ENCODE measurements around the gene NOL4L. TPM values are rescaled to one million over a fixed set of nuclear protein-coding genes. Genes with fewer than 3 reads are reported as not detected.
A peak's percentile ranks its signal among the peaks of the same experiment; 100 is the strongest.
"Not testable (repeated sequence)": the region's sequence is repeated elsewhere in the genome, so short reads cannot be mapped to it uniquely, and the experiment has no call there.

The NOL4L gene
- total RNA-seq, 1 donor from 2014 or later, result 3.5 TPM

DNA sequence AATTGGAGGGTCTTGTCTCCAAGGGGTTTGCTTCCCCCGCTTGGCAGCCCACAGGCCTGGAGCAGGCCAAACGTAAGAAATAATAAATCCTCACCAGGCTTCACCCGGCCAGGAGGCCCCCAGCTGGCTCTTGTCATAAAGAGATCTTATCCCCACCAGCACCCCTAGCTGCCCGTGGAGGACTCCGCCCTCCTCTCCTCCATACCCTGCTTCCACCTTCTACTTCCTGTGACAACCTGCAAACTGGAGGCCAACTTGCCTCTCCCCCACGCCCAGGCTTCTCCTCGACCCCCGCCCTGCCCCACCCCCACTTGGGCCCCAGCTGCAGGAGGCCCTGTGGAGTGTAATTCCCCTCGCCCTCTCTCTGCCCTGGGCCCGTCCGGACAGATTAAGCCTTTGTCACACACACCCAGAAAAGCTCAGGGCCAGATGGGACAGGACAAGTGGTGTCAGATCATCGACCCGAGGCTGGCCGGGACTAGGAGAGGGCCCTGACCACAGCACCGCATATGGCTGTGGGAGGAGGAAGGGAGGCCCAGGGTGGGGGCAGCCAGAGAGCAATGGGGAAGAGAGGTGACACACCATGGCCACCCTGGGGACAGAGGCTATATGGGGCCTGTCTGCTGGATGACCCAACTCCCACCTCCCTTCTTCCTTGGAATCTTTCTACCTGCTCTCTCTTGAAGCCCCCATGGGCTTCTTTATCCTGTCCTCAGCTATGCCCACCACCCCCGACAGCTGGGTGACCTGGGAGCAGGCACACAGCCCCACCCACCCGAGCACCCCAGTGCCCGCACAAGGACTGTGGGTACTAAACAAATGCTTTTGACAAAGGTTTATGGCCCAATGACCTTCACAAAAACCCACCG, 3.9 kb downstream of the NOL4L start:
- DNase-seq (no peak), ATAC-seq (ENCODE audit: poor library complexity) (no peak)
- intact Hi-C loops (cut with DNase I), result no loop called here

DNA sequence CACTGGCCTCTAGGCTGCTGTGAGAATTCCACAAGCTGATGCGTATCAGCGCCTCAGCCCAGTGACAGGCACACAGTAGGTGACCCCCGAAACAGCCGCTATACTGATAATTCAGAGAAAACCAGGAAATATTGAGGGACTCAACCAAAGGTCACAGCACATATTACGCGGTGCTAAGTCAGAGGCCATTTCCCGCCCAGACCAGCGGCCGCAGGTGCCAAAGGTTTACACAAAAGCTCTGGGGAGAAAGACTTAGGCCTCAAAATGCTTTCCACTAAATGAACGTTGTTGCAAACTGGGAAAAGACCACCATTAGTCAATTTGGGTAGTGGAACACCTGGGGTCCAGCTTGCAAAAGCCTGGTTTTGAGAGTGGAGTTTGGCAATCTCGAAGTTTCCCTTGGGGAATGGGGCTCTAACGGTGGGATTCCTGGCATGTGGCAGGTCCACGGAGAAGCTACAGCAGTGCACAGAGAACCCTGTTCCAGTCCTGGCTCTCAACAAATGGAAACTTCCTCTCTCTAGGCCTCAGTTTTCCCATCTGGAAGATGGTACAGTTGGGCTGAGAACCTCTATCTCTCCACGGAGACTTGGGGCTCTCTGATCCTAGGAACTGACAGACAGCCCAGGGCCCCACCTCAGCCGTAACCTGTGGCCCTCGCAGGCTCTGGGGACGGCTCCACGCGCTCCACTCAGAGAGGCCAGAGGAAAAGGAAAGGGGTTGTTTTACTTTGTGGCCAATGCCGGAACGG, 4.7 kb downstream of the NOL4L start:
- DNase-seq, result no peak
- intact Hi-C loops (cut with DNase I), result no loop called here
- no peak for ATAC-seq (ENCODE audit: poor library complexity)

DNA sequence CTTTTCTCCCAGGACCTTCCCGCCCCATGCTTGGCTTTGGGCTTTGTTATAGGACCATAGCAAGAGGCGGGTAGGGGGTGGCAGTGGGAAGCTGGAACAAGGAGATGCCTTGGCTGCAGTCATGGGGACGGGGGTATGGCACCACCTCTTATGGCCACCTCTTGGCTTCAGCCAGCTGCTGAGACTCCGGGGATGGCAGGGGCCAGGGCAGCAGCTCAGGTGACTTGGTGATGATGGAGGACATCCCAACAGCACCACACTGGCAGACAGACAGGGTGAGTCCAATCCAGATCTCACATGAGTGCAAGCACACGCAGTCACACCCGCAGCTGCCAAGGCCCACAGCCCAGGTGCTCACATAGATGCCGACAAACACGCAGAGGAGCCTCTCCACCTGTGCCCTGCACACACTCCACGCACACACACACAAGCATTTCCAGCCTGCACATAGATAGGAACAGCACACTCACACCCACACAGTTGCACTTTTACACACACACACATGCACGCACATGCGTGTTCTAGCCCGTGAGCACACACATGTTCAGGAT, 6.2 kb downstream of the NOL4L start:
- intact Hi-C loops (cut with DNase I), result no loop called here
- DNase-seq (no peak), ATAC-seq (ENCODE audit: poor library complexity) (no peak)

DNA sequence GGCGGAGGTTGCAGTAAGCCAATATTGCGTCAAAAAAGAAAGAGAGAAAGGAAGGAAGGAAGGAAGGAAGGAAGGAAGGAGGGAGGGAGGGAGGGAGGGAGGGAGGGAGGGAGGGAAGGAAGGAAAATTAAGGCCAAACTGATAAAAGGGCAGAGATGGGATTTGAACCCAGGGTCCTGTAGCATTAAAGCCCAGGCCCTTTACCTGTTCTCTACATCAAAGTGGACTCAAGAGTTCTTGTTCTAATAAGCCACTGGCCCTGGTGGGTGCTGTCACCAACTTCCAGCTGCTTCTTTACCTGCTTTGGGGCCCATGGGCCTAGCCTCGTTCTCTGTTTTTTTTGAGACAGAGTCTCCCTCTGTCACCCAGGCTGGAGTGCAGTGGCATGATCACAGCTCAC, 7.1 kb downstream of the NOL4L start:
- ATAC-seq (ENCODE audit: poor library complexity); DNase-seq; intact Hi-C loops (cut with DNase I): not testable (repeated sequence)

DNA sequence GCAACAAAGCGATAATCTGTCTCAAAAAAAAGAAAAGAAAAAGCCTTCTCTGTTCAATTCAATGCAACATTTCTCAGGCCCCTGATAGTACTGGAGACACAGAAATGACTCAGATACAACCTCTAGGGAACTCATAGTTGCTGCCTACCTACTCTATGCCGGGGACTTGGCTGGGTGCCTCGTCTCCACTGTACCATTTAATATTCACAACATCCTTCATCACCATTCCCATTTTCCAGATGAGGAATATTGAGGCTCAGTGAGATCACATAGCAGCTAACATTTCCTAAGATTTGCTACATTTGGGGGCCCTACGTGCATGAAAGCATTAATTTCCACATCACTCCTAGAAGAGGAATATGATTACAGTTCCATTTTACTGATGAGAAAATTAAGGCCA, 7.5 kb downstream of the NOL4L start:
- intact Hi-C loops (cut with DNase I), result no loop called here
- no peak for DNase-seq
- ATAC-seq (ENCODE audit: poor library complexity), result no peak

DNA sequence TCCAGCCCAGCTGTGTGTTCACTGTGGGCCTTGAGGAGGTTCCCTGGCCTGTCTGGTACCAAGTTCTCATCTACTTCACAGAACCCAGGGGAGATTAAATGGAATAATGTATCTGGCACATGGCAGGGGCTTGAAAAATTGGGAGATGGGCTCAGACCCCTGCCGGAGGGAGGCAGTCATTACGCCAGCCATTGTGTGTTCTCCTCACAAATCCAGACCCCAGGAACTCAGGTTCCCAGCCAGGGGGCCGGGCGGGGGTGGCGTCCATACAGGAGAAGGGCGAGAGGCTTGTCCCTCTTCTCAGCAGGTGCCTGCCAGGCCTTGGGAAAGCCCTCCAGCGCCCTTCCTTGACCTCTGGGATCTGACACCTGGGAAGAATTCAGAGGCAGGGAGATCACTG, 8.1 kb downstream of the NOL4L start:
- intact Hi-C loops (cut with DNase I), result no loop called here
- ATAC-seq (ENCODE audit: poor library complexity), result no peak
- DNase-seq, result no peak

DNA sequence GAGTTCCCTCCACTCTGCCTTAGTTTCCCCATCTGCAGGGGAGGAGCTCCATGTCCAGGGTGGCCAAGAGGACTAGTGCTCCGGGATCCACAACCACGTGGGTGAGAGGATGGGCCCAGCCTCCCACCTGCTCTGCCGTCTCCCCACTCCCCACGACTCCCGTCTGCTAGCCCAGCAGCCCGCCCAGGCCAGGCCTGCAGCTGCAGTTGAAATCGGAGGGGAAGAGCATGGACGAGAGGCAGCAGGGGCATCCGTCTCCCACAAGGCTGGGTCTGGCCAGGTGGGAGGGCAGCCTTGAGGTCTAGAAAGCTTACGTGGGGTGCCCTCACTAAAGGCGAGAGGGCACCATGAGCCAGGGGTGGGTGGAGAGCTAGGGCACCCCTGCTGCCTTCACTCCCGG, 8.6 kb downstream of the NOL4L start:
- intact Hi-C loops (cut with DNase I), result no loop called here

DNA sequence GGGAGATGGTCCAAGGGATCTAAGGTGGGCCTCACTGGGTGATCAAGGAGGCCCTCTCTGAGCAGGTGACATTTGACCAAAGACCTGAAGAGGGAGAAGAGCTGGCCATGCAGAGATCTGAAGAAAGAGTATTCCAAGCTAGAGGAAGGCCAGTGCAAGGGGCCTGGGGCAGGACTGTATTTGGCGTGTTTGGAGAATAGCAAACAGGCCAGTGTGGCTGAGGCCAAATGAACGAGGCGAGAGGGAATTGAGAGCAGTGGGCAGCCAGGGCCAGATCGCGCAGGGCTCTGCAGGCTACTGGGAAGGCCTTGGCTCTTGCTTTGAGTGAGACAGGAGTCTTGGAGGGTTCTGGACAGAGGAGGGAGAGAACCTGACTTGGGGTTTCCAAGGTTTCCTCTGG, 9.3 kb downstream of the NOL4L start:
- no peak for DNase-seq
- ATAC-seq (ENCODE audit: poor library complexity), result no peak
- intact Hi-C loops (cut with DNase I), result no loop called here

More for the DNA sequence above, 8.6 kb downstream of the NOL4L start:
- ATAC-seq (ENCODE audit: poor library complexity), result no peak
- no peak for DNase-seq

DNA sequence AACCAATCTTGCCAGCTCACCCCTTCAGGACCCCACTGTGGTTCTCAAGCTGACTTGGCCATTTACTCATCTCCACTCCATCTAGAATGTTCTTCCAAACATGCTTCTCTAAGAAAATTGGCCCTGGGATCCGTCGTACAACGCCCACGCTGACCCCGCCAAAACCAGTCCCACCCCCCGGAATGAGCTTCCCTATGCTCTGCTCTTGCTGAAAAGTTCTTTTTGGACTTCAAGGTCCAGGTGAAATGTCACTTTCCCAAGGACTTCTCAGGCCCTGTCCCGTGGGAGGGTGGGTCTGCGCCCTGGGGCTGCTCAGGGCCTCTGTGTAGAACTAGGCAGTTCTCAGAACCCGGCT, 9.9 kb downstream of the NOL4L start:
- DNase-seq (no peak), ATAC-seq (ENCODE audit: poor library complexity) (no peak)
- intact Hi-C loops (cut with DNase I), result no loop called here

DNA sequence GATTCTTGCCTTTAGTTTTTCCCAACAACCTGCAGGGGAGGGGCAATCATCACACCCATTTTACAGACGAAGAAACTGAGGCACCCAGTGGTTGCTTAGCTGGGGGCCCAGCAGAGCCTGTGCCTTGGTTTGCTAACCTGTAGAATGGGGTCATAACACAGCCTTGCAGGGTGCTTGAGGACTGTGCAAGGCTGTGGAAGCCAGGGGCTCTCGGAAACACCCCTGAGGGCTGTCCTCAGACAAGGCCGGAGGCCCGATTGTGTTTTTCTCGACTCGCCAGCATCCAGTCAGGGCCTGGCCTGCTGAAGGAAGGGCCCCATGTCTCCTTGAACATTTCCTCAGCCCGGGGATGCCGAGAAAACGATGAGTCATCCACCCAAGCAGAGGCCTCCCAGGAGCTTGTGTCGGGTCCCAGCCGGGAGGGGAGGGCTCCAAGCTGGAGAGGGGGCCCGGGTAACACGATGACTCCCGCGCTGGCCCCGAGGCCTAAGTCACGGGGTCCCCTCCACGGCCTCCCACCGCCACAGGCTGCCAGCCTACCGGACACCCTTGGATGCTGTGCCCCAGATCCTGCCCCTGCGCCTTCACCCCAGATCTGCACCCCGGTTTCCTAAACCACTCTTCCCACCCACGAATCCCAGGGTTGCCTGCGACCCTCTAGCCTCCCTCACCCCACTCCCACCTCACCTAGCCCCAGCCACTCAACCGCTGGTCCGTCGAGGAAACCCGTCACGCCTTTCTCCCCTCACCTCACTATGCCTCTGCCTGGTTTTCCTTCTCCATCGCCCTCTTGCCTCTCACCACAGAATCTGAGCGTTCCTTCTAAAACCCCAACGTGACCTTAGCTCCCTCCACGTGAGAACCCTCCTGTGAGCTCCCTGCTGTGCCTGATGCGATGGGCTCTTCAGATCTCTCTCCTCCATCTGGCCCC, 10.6 kb downstream of the NOL4L start:
- DNase-seq, result peak; percentile 50
- intact Hi-C loops (cut with DNase I), result no loop called here
- peak; percentile 15 for ATAC-seq (ENCODE audit: poor library complexity)

DNA sequence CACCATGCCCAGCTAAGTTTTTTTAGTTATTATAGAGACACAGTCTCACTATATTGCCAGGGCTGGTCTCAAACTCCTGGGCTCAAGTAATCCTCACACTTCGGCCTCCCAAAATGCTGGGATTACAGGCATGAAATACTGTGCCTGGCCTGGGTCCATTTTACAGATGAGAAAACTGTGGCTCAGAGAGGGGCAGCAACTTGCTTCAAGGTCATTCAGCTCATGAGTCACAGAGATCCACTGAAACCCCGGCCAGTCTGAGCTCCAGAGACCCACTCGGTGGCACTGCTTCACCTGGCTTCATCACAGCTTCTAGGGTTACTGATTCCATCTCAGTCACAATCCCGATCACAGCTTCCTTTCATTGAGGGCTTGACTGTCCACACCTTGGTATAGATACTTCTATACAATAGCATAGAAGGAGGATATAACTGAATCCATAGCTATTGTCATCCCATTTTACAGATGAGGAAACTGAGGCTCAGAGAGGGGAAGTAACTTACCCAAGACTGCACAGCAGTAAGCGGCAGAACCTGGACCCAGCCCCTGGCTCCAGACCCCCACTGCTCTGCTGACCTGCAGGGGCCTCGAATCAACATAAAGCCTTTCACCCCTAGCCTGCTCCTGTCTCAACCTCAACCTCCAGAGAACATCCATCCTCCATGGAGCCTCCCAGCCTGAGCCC, 11.8 kb downstream of the NOL4L start:
- intact Hi-C loops (cut with DNase I), result no loop called here
- no peak for ATAC-seq (ENCODE audit: poor library complexity)
- no peak for DNase-seq

DNA sequence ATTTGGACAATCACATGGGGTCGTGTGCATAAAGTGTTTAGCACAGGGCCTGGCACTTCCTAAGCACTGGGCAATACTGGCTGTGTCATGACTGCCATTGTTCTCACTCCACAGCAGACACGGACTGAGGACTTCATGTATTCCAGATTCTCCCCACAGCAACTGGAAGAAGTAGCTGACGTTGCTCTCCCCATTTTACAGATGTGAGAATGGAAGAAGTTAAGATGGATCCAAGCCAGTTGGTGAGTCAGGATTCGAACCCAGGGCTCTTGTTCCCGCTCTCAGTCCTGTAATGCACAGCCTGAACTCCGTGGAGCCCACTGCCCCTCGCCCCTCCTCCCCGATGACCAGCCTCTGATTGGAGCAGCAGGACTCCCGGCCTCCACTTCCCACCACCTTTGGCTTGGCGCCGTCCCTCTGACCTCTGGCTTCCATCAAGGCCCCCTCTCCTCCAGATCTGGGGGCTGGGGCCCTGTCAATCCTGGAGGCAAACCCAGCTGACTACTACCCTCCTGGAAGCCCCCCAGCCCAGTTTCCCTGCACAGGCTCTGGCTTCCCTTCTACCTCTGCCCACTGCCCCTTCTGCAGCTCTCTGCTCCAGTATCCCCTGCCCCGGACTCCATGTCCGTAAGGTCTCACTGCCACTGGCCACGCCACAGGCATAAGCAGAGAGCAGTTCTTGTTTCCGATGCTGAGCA, 12.7 kb downstream of the NOL4L start:
- no peak for ATAC-seq (ENCODE audit: poor library complexity)
- no peak for DNase-seq
- intact Hi-C loops (cut with DNase I), result no loop called here

DNA sequence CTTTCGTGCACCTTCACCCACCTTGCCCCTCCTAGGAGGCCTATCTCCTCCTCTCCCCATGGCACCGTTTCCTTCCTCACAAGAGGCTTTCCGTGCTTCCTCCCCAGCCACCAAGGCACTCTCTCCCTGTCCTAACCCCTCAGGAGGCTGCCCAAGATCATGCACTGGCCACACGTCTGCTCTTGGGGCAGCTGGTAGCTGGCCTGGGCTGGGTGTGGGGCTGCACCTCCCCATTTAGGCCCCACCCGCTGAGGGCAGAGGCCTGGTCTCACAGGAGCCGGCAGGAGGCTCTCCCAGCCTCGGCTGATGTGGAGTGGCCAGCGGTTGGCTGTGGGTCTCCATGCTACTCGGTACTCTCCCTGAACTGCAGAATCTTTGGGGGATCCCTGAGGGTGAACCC, 13.6 kb downstream of the NOL4L start:
- no peak for ATAC-seq (ENCODE audit: poor library complexity)
- intact Hi-C loops (cut with DNase I), result no loop called here
- DNase-seq, result no peak

DNA sequence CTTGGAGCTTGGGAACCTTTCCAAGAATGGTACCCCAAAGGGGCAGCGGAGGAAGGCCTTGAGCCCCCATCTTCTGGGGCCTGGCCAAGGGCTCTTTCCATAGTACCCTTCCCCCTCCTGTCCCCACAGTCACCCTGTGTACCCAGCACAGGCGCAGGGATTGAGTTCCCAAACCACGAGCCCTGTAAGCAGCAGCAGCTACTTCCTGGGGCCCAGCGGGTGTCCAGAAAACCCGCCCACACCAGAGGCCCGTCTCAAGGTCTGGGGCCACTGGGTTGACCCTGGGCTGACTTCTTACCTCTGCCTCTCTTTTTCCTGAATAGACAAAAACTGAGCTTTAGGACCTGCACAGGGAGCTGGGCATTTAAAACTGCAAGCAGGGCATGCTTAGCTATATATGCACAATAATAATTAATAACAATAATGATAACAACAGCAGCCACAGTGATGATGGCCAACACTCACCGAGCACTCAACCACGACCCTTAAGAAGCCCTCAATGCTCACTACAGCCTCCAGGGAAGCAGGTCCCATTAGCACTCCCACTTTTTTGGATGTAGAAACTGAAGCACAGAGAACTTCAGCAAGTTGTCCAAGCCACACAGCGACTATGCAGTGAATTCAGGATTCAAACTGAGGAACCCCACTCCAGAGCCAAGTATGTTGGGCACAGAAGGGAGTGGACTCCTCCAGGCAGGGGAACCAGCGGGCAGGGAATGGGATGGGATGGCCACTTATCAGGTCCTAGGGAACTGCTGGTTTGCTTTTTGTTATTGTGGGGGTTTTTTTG, 14.5 kb downstream of the NOL4L start:
- ATAC-seq (ENCODE audit: poor library complexity) (no peak), DNase-seq (peak; percentile 28)
- intact Hi-C loops (cut with DNase I), result no loop called here

DNA sequence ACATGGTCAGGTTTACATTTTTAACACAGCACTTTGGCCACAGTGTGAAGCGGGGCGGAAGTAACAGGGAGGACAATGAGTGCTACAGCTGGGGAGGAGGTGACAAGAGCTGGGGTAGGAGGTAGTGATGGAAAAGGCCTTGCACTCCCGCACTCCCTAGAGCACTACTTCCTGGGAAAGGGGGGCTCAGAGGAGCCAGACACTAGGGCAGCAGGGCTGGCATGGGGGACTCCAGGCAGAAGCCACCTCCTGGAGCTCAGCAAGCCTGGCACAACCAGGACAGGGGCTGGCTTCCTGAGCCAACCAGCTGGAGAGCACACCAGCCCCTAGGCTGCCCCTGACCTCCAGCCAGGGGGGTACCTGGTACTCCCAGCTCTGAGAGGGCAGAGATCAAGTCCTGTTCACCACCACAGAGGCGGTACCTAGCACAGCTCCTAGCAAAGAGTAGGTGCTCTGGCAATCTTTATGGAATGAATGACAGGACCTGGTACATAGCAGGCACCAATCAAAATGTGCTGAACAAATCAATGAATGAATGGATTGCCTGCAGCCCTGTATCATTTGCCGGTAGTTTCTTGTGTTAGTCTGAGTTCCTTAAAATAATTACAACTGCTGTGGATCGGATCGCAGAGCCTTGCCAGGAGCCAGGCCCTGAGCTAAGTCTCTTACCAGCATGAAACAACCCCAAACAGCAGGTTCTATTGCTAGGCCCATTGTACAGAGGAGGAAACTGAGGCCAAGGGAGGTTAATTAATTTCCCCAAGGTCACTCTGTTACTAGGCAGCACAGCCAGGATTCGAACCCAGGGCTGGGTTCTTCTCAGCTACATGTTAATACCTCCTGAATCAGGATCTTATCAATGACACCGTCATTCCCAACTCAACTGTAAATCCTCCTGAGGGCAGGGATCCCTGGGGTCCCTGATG, 15.5 kb downstream of the NOL4L start:
- DNase-seq (no peak), ATAC-seq (ENCODE audit: poor library complexity) (no peak)
- intact Hi-C loops (cut with DNase I), result no loop called here

DNA sequence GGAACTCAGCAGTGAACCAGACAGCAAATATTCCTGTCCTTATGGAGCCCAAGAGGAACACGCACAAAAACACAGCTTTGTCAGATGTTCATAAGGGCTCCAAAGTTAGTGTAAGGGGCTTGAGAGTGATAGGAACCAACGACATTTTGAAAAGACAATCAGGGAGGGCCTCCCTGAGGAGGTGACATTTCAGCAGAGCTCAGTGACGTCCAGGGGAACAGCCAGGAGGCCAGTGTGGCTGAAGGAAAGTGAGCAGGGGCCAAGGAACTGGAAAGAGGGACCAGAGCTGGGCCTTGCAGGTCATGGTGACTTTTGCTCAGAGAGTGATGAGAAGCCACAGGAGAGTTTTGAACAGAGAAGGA, 16.1 kb downstream of the NOL4L start:
- no peak for DNase-seq
- no peak for ATAC-seq (ENCODE audit: poor library complexity)
- intact Hi-C loops (cut with DNase I), result no loop called here
